OCI-LY1 (cell line): ENCODE data around the gene MYL3.

Experiments
- H2AFZ ChIP-seq: fragments of 200-600 bp; sonication (generic), shearing (Covaris generic); 2 replicates; pipeline ENCODE4 v1.6.0; 2014; ENCODE audit warnings: antibody characterized with exemption, mild to moderate bottlenecking, low read length
- H3F3A ChIP-seq: fragments of 200-600 bp; sonication (generic), shearing (Covaris generic); 2 replicates; pipeline ENCODE4 v1.6.0; 2014; ENCODE audit warnings: mild to moderate bottlenecking, antibody characterized with exemption, low read length, moderate library complexity; ENCODE audit not compliant: insufficient read depth
- H3K27ac ChIP-seq: fragments of 200-600 bp; sonication (generic); 2 replicates; pipeline ENCODE4 v1.5.1; 2014; ENCODE audit warnings: low read length, mixed run types, mild to moderate bottlenecking, low read depth; ENCODE audit not compliant: poor library complexity, severe bottlenecking
- H3K27me3 ChIP-seq: fragments of 200-600 bp; sonication (generic); 2 replicates; pipeline ENCODE4 v1.6.0; 2014; ENCODE audit warnings: antibody characterized with exemption, mild to moderate bottlenecking, low read length, moderate library complexity; ENCODE audit not compliant: insufficient read depth
- H3K36me3 ChIP-seq: fragments of 200-600 bp; sonication (generic); 2 replicates; pipeline ENCODE4 v1.6.1; 2014; ENCODE audit warnings: mild to moderate bottlenecking, antibody characterized with exemption, low read length, moderate library complexity, mixed read lengths; ENCODE audit not compliant: insufficient read depth
- H3K4me1 ChIP-seq: fragments of 200-600 bp; sonication (generic); 2 replicates; pipeline ENCODE4 v1.5.1; 2014; ENCODE audit warnings: mild to moderate bottlenecking, low read length, moderate library complexity; ENCODE audit not compliant: insufficient read depth, severe bottlenecking
- H3K4me2 ChIP-seq: fragments of 200-600 bp; sonication (generic), shearing (Covaris generic); 2 replicates; pipeline ENCODE4 v1.6.1; 2014; ENCODE audit warnings: low read length
- H3K4me3 ChIP-seq: fragments of 200-600 bp; sonication (generic); 2 replicates; pipeline ENCODE4 v1.5.1; 2014; ENCODE audit warnings: low read length, low read depth, mild to moderate bottlenecking, mixed read lengths; ENCODE audit not compliant: poor library complexity, severe bottlenecking
- H3K79me2 ChIP-seq: fragments of 200-600 bp; shearing (Covaris generic); 2 replicates; pipeline ENCODE4 v1.6.1; 2016; ENCODE audit warnings: mixed run types, low read length, mixed read lengths; ENCODE audit not compliant: insufficient read depth
- H3K9ac ChIP-seq: fragments of 200-600 bp; sonication (generic), shearing (Covaris generic); 2 replicates; pipeline ENCODE4 v1.6.1; 2014; ENCODE audit warnings: mild to moderate bottlenecking, low read length, mixed read lengths
- H3K9me2 ChIP-seq: fragments of 200-600 bp; sonication (generic), shearing (Covaris generic); 2 replicates; pipeline ENCODE4 v1.6.1; 2014; ENCODE audit warnings: low read depth, mild to moderate bottlenecking, low read length, mixed read lengths
- H3K9me3 ChIP-seq: fragments of 200-600 bp; shearing (Covaris generic); 2 replicates; pipeline ENCODE4 v1.6.1; 2014; ENCODE audit warnings: low read length, mixed read lengths
- H4K20me1 ChIP-seq: fragments of 200-600 bp; sonication (generic), shearing (Covaris generic); 2 replicates; pipeline ENCODE4 v1.6.0; 2016; ENCODE audit warnings: mild to moderate bottlenecking, low read length; ENCODE audit not compliant: insufficient read depth
- CTCF ChIP-seq: fragments of 200-600 bp; sonication (generic), shearing (Covaris generic); IDR thresholded peaks from 2 replicates; pipeline ENCODE4 v1.5.1; 2017; ENCODE audit warnings: mild to moderate bottlenecking, antibody characterized with exemption, low read length, moderate library complexity, mixed read lengths
- EZH2 ChIP-seq: fragments of 200-600 bp; sonication (generic), shearing (Covaris generic); IDR thresholded peaks from 2 replicates; pipeline ENCODE4 v1.8.0; 2017; ENCODE audit warnings: borderline replicate concordance, mixed run types, mild to moderate bottlenecking, antibody characterized with exemption, low read length, moderate library complexity, mixed read lengths

The MYL3 gene

DNA sequence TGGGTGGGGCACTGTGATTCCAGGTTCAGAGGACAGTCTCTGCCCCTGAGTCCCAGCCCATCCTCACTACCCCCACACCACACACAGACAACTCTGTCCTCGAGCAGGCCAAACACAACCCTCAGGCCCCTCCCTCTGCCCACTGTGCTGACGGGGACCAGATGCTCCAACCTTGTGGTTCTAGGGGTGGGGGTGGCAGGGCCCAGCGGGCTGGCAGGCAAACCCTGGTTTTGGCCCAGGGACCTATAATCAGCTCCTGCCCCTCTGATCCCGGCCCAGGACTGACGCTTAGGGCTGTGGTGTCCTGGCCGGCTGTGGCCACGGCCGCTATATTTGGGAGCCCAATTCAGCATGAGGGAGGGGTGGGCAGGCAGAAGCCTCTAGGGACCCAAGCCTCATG is 5.0 kb upstream of the MYL3 start:
- Histone ChIP-seq H3K36me3 (no peaks in the 10 kb centered on the region), H3K27me3 (no peaks in the 10 kb centered on the region)

DNA sequence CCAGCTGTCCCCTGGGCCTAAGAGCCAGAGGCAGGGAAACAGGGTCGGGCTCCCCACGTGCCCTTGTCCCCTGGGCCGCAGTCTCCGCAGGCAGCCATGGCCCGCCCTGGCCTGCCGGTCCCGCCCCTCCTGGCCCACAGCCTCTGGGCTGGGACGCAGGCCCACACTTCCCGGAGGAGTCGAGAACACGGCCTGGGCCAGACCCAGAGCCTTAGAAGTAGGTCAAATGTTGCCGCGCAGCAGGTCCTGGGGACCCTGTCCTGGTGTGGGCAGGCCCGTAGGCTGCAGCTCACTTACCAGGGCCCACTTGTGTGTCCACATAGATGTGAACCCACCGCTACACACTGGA is 4.3 kb upstream of the MYL3 start:
- no peaks in the 10 kb centered on the region for H3K4me1 ChIP-seq
- no peaks in the 10 kb centered on the region for H3K79me2 ChIP-seq
- H2AFZ ChIP-seq, result no peak overlapping the region
- H3F3A ChIP-seq, result no peaks in the 10 kb centered on the region
- H3K9me3 ChIP-seq, result no peaks in the 10 kb centered on the region
- no peak overlapping the region for H3K9ac ChIP-seq
- H3K9me2 ChIP-seq, result no peaks in the 10 kb centered on the region
- no peak overlapping the region for H3K4me3 ChIP-seq
- no peak overlapping the region for H3K27ac ChIP-seq
- TF ChIP-seq CTCF (no peak), EZH2 (no peak)
- H4K20me1 ChIP-seq, result no peaks in the 10 kb centered on the region
- no peaks in the 10 kb centered on the region for H3K36me3 ChIP-seq
- no peak overlapping the region for H3K4me2 ChIP-seq
- H3K27me3 ChIP-seq, result no peaks in the 10 kb centered on the region

More for the DNA sequence above, 5.0 kb upstream of the MYL3 start:
- no peak for TF ChIP-seq CTCF
- TF ChIP-seq EZH2, result no peak
- H3K4me1 ChIP-seq, result no peaks in the 10 kb centered on the region
- H4K20me1 ChIP-seq, result no peaks in the 10 kb centered on the region
- no peak overlapping the region for H3K4me3 ChIP-seq
- no peak overlapping the region for H2AFZ ChIP-seq
- no peak overlapping the region for H3K4me2 ChIP-seq
- no peaks in the 10 kb centered on the region for H3K79me2 ChIP-seq
- H3K27ac ChIP-seq, result no peak overlapping the region
- no peaks in the 10 kb centered on the region for H3K9me2 ChIP-seq
- H3K9me3 ChIP-seq, result no peaks in the 10 kb centered on the region
- no peaks in the 10 kb centered on the region for H3F3A ChIP-seq
- H3K9ac ChIP-seq, result no peak overlapping the region

GRCh38 chr3:46866720-46867549 is 3.7 kb upstream of the MYL3 start:
- no peaks in the 10 kb centered on the region for H4K20me1 ChIP-seq
- H3K4me3 ChIP-seq, result no peak overlapping the region
- H2AFZ ChIP-seq, result no peak overlapping the region
- H3K9me2 ChIP-seq, result no peaks in the 10 kb centered on the region
- no peaks in the 10 kb centered on the region for H3K9me3 ChIP-seq
- H3K4me2 ChIP-seq, result no peak overlapping the region
- H3K4me1 ChIP-seq, result no peaks in the 10 kb centered on the region
- no peak overlapping the region for H3K9ac ChIP-seq
- no peaks in the 10 kb centered on the region for H3K36me3 ChIP-seq
- TF ChIP-seq EZH2, result no peak
- peak; percentile 91 for TF ChIP-seq CTCF
- H3K27me3 ChIP-seq, result no peaks in the 10 kb centered on the region
- no peak overlapping the region for H3K27ac ChIP-seq
- no peaks in the 10 kb centered on the region for H3F3A ChIP-seq
- no peaks in the 10 kb centered on the region for H3K79me2 ChIP-seq
